Measurements from ENCODE around the gene ANKMY1. TPM values are rescaled to one million over a fixed set of nuclear protein-coding genes. Genes with fewer than 3 reads are reported as not detected.

ANKMY1 gene
- total and polyA plus RNA-seq, 11 donors = 2.4 to 11.7 (median 5.5) TPM

DNA sequence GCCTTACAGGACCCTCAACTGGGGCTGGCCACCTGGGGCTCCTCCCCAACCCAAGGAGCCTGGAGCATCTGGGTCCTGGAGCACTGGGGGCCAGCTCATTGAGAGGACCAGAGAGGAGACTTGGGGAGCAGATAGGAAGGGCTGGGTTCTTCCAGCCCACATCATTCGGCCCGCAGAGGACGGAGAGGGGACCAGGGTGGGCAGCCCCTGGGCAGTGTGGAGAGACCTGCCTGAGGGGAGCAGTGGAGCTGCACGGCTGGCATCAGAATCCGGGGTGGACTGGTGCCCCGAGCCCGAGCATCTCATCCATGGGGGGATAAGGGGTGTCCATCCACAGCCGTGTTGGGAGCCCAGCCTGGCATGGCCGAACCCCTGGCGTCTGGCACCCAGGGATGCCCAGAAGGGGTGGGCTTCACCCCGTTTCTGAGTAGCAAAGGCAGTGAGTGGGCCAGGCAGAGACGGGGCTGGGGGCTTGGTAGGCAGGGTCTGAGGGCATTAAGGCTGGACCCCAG lies 111.1 kb downstream of the ANKMY1 start:
- H3K4me1 ChIP-seq = peaks cover 0 to 59% (median 18%) of the 10 kb centered on the region in 12 donors

DNA sequence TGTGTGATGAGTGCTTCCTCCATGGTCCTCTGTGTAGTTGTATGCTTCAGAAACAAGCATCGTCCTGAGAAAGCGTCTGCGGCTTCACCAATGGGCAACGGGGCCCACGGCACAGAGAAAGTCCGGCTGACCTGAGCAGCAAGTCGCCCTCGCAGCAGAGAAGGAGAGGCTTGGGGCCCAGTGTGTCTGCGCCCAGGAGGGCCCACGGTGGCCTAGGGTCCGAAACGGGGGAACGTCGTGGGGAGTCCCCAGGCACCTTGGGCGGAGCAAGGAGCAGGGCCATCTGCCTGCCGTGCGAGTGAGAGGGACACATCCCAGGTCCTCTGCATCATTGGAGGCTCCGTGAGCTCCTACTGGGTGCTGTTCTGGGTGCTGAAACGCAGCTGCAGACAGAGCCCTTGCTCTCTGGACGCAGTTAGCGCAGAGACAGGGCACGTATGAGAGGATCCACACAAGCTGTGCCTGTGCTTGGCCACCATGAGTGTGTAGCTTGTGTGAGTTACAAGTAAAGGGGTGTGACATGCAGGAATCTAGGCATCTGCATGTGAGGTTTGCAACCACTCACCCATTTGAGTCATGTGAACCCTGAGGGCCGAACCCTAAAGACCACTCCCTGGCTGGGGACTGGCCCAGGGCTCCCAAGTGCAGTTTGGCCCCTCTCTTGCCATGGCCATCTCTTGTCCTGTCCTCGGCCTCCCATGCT lies 111.7 kb downstream of the ANKMY1 start:
- Histone ChIP-seq H3K4me3 (no peak overlapping the region), H3K36me3 (peaks cover 0 to 2% (median 0%) of the 10 kb centered on the region in 9 donors), H3K9me3 (no peaks in the 10 kb centered on the region), H3K27ac (no peak overlapping the region), H3K4me1 (peaks cover 0 to 59% (median 17%) of the 10 kb centered on the region in 12 donors), H3K27me3 (peaks cover 0 to 2% (median 0%) of the 10 kb centered on the region in 9 donors)
- DNase-seq (peak in 1 of 5 donors; percentile 17), ATAC-seq (no peak)
- intact Hi-C loops (cut with DNase I) = no loop called here
- WGBS, 4 donors = 68 to 76% (median 75%) methylated on average over 18 to 24 of the region's 24 CpGs
- TF ChIP-seq, protein P1, sequence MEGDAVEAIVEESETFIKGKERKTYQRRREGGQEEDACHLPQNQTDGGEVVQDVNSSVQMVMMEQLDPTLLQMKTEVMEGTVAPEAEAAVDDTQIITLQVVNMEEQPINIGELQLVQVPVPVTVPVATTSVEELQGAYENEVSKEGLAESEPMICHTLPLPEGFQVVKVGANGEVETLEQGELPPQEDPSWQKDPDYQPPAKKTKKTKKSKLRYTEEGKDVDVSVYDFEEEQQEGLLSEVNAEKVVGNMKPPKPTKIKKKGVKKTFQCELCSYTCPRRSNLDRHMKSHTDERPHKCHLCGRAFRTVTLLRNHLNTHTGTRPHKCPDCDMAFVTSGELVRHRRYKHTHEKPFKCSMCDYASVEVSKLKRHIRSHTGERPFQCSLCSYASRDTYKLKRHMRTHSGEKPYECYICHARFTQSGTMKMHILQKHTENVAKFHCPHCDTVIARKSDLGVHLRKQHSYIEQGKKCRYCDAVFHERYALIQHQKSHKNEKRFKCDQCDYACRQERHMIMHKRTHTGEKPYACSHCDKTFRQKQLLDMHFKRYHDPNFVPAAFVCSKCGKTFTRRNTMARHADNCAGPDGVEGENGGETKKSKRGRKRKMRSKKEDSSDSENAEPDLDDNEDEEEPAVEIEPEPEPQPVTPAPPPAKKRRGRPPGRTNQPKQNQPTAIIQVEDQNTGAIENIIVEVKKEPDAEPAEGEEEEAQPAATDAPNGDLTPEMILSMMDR (IDR thresholded peaks at IDR 0.05) = no peak
- no peak for TF ChIP-seq POLR2A (IDR thresholded peaks at IDR 0.05)

More for the DNA sequence above, 111.1 kb downstream of the ANKMY1 start:
- Histone ChIP-seq H3K27ac (no peak overlapping the region), H3K36me3 (peaks cover 0 to 2% (median 0%) of the 10 kb centered on the region in 9 donors), H3K4me3 (no peak overlapping the region), H3K9me3 (no peaks in the 10 kb centered on the region), H3K27me3 (peaks cover 0 to 8% (median 0%) of the 10 kb centered on the region in 9 donors)
- TF ChIP-seq POLR2A (IDR thresholded peaks at IDR 0.05) = no peak
- TF ChIP-seq, protein P1 (IDR thresholded peaks at IDR 0.05) = no peak
- intact Hi-C loops (cut with DNase I) = no loop called here
- DNase-seq = peak in 1 of 5 donors; percentile 15
- no peak for ATAC-seq
- 78 to 90% (median 87%) methylated on average over 9 to 12 of the region's 12 CpGs; no CpG with 5 or more reads in 1 of the 4 donors for WGBS, 4 donors

DNA sequence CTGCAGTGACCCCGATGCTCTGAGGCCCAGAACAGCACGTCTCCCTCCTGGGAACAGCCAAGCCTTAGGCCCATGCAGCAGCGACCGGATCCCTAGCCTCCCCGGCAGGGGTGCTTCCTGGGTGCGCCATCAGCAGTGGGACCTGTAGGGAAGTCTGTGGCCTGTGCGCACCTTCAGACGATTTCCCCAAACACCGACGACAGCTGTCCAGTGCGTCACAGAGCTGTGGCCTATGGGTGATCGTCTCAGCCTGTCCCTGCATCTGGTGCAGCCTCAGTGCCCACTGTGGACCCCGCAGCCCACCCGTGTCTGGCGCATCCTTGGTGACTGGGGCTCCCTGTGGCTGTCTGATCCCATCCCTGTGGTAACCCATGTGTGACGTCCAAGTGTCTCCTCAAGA lies 113.3 kb downstream of the ANKMY1 start:
- WGBS, 4 donors = 88 to 100% (median 93%) methylated on average over 6 to 16 of the region's 16 CpGs
- no peak for TF ChIP-seq POLR2A (IDR thresholded peaks at IDR 0.05)
- TF ChIP-seq, protein P1 (IDR thresholded peaks at IDR 0.05) = no peak
- DNase-seq (no peak), ATAC-seq (no peak)
- Histone ChIP-seq H3K27me3 (no peaks in the 10 kb centered on the region), H3K4me3 (no peak overlapping the region), H3K4me1 (peaks cover 0 to 46% (median 8%) of the 10 kb centered on the region in 12 donors), H3K36me3 (peaks cover 0 to 2% (median 0%) of the 10 kb centered on the region in 9 donors), H3K9me3 (no peaks in the 10 kb centered on the region), H3K27ac (no peak overlapping the region)
- intact Hi-C loops (cut with DNase I) = no loop called here

DNA sequence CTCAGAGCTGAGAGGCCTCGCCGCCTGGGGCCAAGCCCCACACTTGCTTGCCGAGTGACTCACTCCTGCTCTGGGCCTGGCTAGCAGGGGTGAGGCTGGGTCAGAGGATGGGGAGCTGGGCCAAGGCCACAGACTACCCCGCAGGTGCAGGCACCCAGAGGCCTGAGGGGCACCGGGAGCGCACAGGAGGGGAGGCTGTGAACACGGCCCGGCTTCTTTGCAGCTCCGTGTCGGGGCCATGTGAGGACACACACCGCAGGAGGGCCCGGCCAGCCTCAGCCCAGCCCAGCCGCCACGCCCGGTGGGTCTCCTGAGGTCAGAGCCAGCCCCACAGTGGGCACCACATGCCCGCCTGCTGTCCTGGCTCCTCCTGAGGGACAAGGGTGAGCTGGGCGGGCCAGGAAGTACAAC lies 113.9 kb downstream of the ANKMY1 start:
- intact Hi-C loops (cut with DNase I) = no loop called here
- WGBS, 4 donors = 30 to 60% (median 57%) methylated on average over 2 to 17 of the region's 17 CpGs
- no peaks in the 10 kb centered on the region for H3K9me3 ChIP-seq
- TF ChIP-seq, protein P1 (IDR thresholded peaks at IDR 0.05) = no peak
- TF ChIP-seq POLR2A (IDR thresholded peaks at IDR 0.05) = no peak
- no peaks in the 10 kb centered on the region for H3K27me3 ChIP-seq
- ATAC-seq (peak in 3 of 4 donors; percentile 19 to 44 (median 41)), DNase-seq (peak in 1 of 5 donors; percentile 41)
- H3K4me1 ChIP-seq = peaks cover 0 to 52% (median 10%) of the 10 kb centered on the region in 12 donors
- no peak overlapping the region for H3K4me3 ChIP-seq
- no peak overlapping the region for H3K27ac ChIP-seq
- peaks cover 0 to 2% (median 0%) of the 10 kb centered on the region in 9 donors for H3K36me3 ChIP-seq
